GM21515 (cell line): ENCODE measurements around the gene WAS.

ENCODE experiments used
- ATAC-seq: cut with Tn5 transposase; IDR thresholded peaks from one replicate; pipeline ENCODE4 v1.9.1; 2021; ENCODE audit not compliant: unreplicated experiment

Gene WAS

GRCh38 chrX:48711162-48711928, 27.7 kb downstream of the WAS start:
- ATAC-seq: no peak

GRCh38 chrX:48711929-48712505, 28.4 kb downstream of the WAS start:
- ATAC-seq: no peak

- ATAC-seq: no peak
Measured at GRCh38 chrX:48713847-48714246, 30.2 kb downstream of the WAS start.

GRCh38 chrX:48714573-48714972, 31.0 kb downstream of the WAS start:
- no peak for ATAC-seq

- no peak for ATAC-seq
Measured at GRCh38 chrX:48715072-48715471, 31.5 kb downstream of the WAS start.

- no peak for ATAC-seq
Measured at GRCh38 chrX:48715876-48716502, 32.4 kb downstream of the WAS start.

GRCh38 chrX:48719958-48720357, 36.4 kb downstream of the WAS start:
- no peak for ATAC-seq

- ATAC-seq: no peak
Measured at GRCh38 chrX:48720577-48721250, 37.1 kb downstream of the WAS start.

- ATAC-seq: no peak
Measured at GRCh38 chrX:48721916-48722315, 38.3 kb downstream of the WAS start.

- no peak for ATAC-seq
Measured at GRCh38 chrX:48726596-48726995, 43.0 kb downstream of the WAS start.

GRCh38 chrX:48728653-48729052, 45.1 kb downstream of the WAS start:
- ATAC-seq: no peak

GRCh38 chrX:48736303-48736702, 52.7 kb downstream of the WAS start:
- ATAC-seq: no peak

GRCh38 chrX:48736878-48737212, 53.2 kb downstream of the WAS start:
- ATAC-seq: no peak

GRCh38 chrX:48737213-48737938, 53.8 kb downstream of the WAS start:
- peak; percentile 93 for ATAC-seq

- ATAC-seq: no peak
Measured at GRCh38 chrX:48737940-48738339, 54.3 kb downstream of the WAS start.
